ENCODE data around the gene PLA2G12A. TPM values are rescaled to one million over a fixed set of nuclear protein-coding genes. Genes with fewer than 3 reads are reported as not detected.

PLA2G12A gene
- total RNA-seq, 1 donor from 2014 or later: 17.8 TPM

GRCh38 chr4:109665783-109666485 is 63.9 kb downstream of the PLA2G12A start:
- Histone ChIP-seq H2AFZ (replicated peaks) (no peak overlapping the region), H4K20me1 (ENCODE audit: low read depth) (no peaks in the 10 kb centered on the region), H3K9ac (no peak overlapping the region), H3K9me3 (ENCODE audit: low read depth) (no peaks in the 10 kb centered on the region), H3K27ac (no peak overlapping the region), H3K4me1 (no peaks in the 10 kb centered on the region), H3F3A (ENCODE audit: low read depth) (no peaks in the 10 kb centered on the region), H3K4me3 (no peak overlapping the region), H3K36me3 (no peaks in the 10 kb centered on the region), H3K4me2 (no peak overlapping the region), H3K27me3 (no peaks in the 10 kb centered on the region), H3K79me2 (ENCODE audit: low read depth) (no peaks in the 10 kb centered on the region)
- H3K9me3 Mint-ChIP-seq: peaks cover 1% of the 10 kb centered on the region
- no peak overlapping the region for H3K4me3 Mint-ChIP-seq
- H3K27me3 Mint-ChIP-seq (ENCODE audit: insufficient read depth, low read depth): no peaks in the 10 kb centered on the region
- no peak overlapping the region for H3K27ac Mint-ChIP-seq
- H3K4me1 Mint-ChIP-seq: peaks cover 5% of the 10 kb centered on the region
- no peak for DNase-seq (ENCODE audit: low spot score)
- H3K36me3 Mint-ChIP-seq: peaks cover 3% of the 10 kb centered on the region
- TF ChIP-seq EZH2phosphoT487 (IDR thresholded peaks at IDR 0.05) (no peak), CTCF (IDR thresholded peaks at IDR 0.05) (no peak), EZH2 (IDR thresholded peaks at IDR 0.05) (no peak)

- H3F3A ChIP-seq (ENCODE audit: low read depth): no peaks in the 10 kb centered on the region
- H3K27me3 Mint-ChIP-seq (ENCODE audit: insufficient read depth, low read depth): peaks cover 2% of the 10 kb centered on the region
- H3K27me3 ChIP-seq: no peaks in the 10 kb centered on the region
- no peak overlapping the region for H3K27ac Mint-ChIP-seq
- H3K4me3 ChIP-seq: no peak overlapping the region
- no peak overlapping the region for H3K4me3 Mint-ChIP-seq
- no peaks in the 10 kb centered on the region for H3K9me3 ChIP-seq (ENCODE audit: low read depth)
- H3K4me2 ChIP-seq: no peak overlapping the region
- H2AFZ ChIP-seq (replicated peaks): no peak overlapping the region
- H4K20me1 ChIP-seq (ENCODE audit: low read depth): no peaks in the 10 kb centered on the region
- no peaks in the 10 kb centered on the region for H3K4me1 ChIP-seq
- no peak overlapping the region for H3K9ac ChIP-seq
- peak; percentile 34 for DNase-seq (ENCODE audit: low spot score)
- no peak overlapping the region for H3K27ac ChIP-seq
- TF ChIP-seq CTCF (IDR thresholded peaks at IDR 0.05) (no peak), EZH2phosphoT487 (IDR thresholded peaks at IDR 0.05) (no peak), EZH2 (IDR thresholded peaks at IDR 0.05) (no peak)
- no peaks in the 10 kb centered on the region for H3K79me2 ChIP-seq (ENCODE audit: low read depth)
- no peaks in the 10 kb centered on the region for H3K36me3 Mint-ChIP-seq
- H3K9me3 Mint-ChIP-seq: no peaks in the 10 kb centered on the region
- H3K36me3 ChIP-seq: no peaks in the 10 kb centered on the region
- peaks cover 5% of the 10 kb centered on the region for H3K4me1 Mint-ChIP-seq
Observed at GRCh38 chr4:109662771-109663170, 67.1 kb downstream of the PLA2G12A start.

- H3K36me3 Mint-ChIP-seq: no peaks in the 10 kb centered on the region
- Histone ChIP-seq H2AFZ (replicated peaks) (no peak overlapping the region), H3K4me2 (no peak overlapping the region), H3K36me3 (no peaks in the 10 kb centered on the region), H3K4me3 (no peak overlapping the region), H3K9ac (no peak overlapping the region), H3K27ac (no peak overlapping the region), H4K20me1 (ENCODE audit: low read depth) (no peaks in the 10 kb centered on the region), H3K4me1 (no peaks in the 10 kb centered on the region), H3K79me2 (ENCODE audit: low read depth) (no peaks in the 10 kb centered on the region), H3K27me3 (no peaks in the 10 kb centered on the region), H3F3A (ENCODE audit: low read depth) (no peaks in the 10 kb centered on the region), H3K9me3 (ENCODE audit: low read depth) (no peaks in the 10 kb centered on the region)
- H3K4me1 Mint-ChIP-seq: peaks cover 5% of the 10 kb centered on the region
- TF ChIP-seq EZH2 (IDR thresholded peaks at IDR 0.05) (no peak), EZH2phosphoT487 (IDR thresholded peaks at IDR 0.05) (no peak), CTCF (IDR thresholded peaks at IDR 0.05) (no peak)
- no peaks in the 10 kb centered on the region for H3K9me3 Mint-ChIP-seq
- DNase-seq (ENCODE audit: low spot score): no peak
- peaks cover 2% of the 10 kb centered on the region for H3K27me3 Mint-ChIP-seq (ENCODE audit: insufficient read depth, low read depth)
- no peak overlapping the region for H3K27ac Mint-ChIP-seq
- H3K4me3 Mint-ChIP-seq: no peak overlapping the region
Observed at GRCh38 chr4:109662116-109662515, 67.8 kb downstream of the PLA2G12A start.

Small RNA genes lying within 50 kb of the gene (small RNA-seq; reads per million reads assigned to genes)
- not detected for gene HIGD1AP14

Other genes starting within 250 kb of the PLA2G12A start
- gene MCUB, start 169.8 kb downstream of the PLA2G12A start, total RNA-seq (ENCODE audit: low replicate concordance): 30.5 and 44.9 TPM in 2 replicates
- gene CASP6, start 26.6 kb downstream of the PLA2G12A start, total RNA-seq (ENCODE audit: low replicate concordance): 33.0 and 37.2 TPM in 2 replicates
- not detected in 2 replicates for gene CFI, start 71.9 kb upstream of the PLA2G12A start, total RNA-seq (ENCODE audit: low replicate concordance)
- 7.8 and 10.2 TPM in 2 replicates for gene GAR1, start 85.7 kb upstream of the PLA2G12A start, total RNA-seq (ENCODE audit: low replicate concordance)
- gene RRH, start 97.9 kb upstream of the PLA2G12A start, total RNA-seq (ENCODE audit: low replicate concordance): not detected in 2 replicates
- 0.09 and 0.15 TPM in 2 replicates for gene LRIT3, start 118.0 kb upstream of the PLA2G12A start, total RNA-seq (ENCODE audit: low replicate concordance)
- gene EGF, start 182.8 kb upstream of the PLA2G12A start, total RNA-seq (ENCODE audit: low replicate concordance): 6.2 and 6.6 TPM in 2 replicates